GM12865 (cell line): ENCODE results near the gene MAD1L1.

ENCODE experiments used
- DNase-seq: peaks from one replicate; pipeline ENCODE4 v3.0.0; 2010; ENCODE audit warnings: low read depth
- H3K4me3 ChIP-seq: 2 replicates; pipeline ENCODE4 v1.5.1; 2011; ENCODE audit warnings: mild to moderate bottlenecking, low read depth, low read length, control low read depth
- CTCF ChIP-seq: IDR thresholded peaks from 2 replicates; pipeline ENCODE4 v1.5.1; 2011; ENCODE audit warnings: low read length, control low read depth, low read depth, inconsistent platforms; ENCODE audit not compliant: insufficient read depth; ENCODE audit errors: missing control alignments

MAD1L1 gene

DNA sequence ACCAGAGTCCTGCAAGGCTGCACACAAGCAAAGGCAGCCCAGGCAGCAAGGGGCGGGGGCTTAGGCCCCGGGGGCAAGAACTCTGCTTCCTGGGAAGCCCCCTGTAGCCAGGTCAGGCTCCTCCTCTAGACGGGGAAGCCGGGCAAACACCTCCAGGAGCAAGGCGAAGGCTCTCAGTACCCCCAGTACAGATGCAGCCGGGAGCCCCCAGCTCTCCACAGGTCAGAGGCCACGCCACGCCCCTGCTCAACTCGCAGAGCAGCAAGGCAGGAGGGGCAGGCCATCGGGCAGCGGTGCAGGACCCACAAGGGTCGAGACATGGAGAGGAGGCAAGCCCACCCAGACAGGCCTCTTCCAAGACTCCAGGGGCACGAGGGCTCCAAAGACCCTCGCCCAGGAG lies 108.8 kb downstream of the MAD1L1 start:
- no peak overlapping the region for H3K4me3 ChIP-seq
- TF ChIP-seq CTCF = no peak
- no peak for DNase-seq

DNA sequence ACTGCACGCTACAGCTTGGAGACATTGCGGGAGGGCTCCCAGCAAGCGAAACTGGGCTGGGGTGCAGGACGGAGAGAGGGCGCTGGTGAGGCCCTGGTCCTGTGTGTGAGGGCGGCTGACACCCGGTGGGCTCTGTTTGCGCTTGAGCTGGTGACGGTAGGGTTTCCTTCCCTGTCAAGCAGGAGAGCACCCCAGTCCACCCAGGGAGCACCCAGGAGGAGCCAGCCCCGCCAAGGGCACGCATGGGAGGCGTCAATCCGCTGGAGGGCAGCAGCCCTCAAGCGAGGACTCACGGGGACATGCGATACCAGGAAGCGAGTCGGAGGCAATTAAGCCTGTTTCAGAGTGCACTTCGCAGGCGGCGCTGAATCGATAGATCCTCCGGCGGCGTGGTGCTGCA lies 109.4 kb downstream of the MAD1L1 start:
- TF ChIP-seq CTCF = no peak
- DNase-seq = no peak
- H3K4me3 ChIP-seq = no peak overlapping the region

DNA sequence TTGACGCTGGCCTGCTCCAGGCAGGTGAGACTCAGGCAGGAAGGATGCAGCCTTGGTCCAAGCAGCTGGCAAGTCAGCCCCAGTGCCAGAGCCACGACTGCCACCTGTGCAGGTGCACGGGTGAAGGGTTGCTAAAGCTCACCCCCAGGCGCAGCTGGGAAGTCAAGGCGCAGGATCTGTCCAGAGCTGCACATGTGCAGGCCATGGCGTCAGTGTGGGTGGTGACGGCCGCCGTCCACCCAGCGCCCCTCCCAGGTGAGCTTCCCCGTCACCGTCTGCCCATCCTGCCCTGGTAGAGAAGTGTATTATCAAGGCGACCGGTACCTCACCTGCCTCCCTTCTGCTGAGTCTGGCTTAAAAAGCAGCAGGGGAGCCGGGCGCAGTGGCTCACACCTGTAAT lies 110.1 kb downstream of the MAD1L1 start:
- DNase-seq = no peak
- H3K4me3 ChIP-seq = no peak overlapping the region
- TF ChIP-seq CTCF = no peak

- no peak for TF ChIP-seq CTCF
- H3K4me3 ChIP-seq = no peak overlapping the region
- DNase-seq = no peak
Measured at GRCh38 chr7:2120841-2121830, 111.6 kb downstream of the MAD1L1 start.

- H3K4me3 ChIP-seq = no peak overlapping the region
- no peak for DNase-seq
- TF ChIP-seq CTCF = no peak
Measured at GRCh38 chr7:2120251-2120660, 112.5 kb downstream of the MAD1L1 start.

GRCh38 chr7:2118630-2119190 lies 114.0 kb downstream of the MAD1L1 start:
- no peak overlapping the region for H3K4me3 ChIP-seq
- DNase-seq = no peak

More at GRCh38 chr7:2118630-2119190, 114.0 kb downstream of the MAD1L1 start:
- TF ChIP-seq CTCF = no peak
